LoVo (cell line): ENCODE results near the gene NDUFA11.

Experiments
- DNase-seq: peaks from one replicate; pipeline ENCODE4 v3.0.0-alpha.2; 2016; ENCODE audit warnings: low spot score

Gene NDUFA11

DNA sequence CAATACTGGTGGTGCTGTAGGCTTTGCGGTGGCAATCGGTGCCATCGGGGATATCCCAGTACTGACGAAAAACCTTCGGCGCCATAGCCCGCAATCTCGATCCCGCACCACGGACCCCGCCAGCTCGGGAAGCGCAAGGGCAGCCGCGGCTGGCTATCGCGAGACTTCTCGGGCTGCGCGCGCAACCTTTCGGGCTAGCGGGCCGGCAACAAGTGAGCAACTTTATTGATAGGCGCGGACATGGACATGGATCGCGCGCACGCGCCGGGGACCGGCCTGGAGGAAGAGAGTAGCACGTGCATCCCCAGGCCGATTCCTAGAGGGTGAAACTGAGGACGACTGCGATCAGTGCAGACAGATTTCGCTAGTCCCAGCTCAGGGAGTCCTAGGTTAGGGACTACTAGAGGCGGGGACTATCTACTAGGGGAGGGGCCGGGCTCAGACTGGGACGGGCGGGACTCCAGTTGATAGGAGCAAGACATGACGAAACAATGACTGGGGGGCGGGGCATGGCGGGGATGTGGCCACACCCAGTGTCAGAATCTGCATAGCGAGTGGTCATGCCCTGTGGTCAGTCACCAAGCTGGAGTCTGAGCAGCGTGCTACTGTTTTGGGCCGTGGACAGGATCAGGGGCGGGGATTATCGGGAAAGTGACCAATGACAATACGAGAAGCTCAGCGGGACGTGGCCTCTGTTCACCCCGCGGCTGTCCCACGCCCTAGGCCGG lies at the start of gene NDUFA11:
NDUFA11 (minus strand) TSS at position 167 of the 728 bp plus-strand sequence; CDS start at position 85, 82 bp downstream.
- DNase-seq, result peak; percentile 94

DNA sequence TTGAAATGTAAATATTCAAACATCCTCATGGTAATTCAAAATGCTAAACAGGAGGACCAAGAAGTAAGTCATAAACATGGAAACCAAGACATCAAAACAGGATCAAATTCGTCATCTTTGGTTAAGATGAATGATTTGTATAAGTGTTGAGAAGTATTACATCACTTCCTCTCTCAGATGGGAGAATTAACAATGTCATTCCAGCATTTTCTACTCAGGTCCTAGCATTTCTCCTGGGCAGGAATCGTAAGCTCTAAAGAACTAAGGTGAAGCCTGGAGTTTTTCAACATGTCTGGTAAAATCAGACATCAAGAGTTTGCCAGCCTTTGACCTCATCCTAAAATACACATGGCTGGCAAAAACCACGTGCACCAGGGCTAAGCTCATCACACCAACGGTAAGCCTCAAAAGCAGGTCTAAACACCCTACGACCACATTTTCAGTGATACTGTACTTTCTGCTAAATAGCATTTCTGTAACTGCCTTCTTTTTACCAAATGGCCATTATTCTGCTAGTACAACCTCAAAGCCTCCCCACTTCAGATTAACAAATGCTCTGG lies 49.5 kb upstream of the NDUFA11 start:
- no peak for DNase-seq

DNA sequence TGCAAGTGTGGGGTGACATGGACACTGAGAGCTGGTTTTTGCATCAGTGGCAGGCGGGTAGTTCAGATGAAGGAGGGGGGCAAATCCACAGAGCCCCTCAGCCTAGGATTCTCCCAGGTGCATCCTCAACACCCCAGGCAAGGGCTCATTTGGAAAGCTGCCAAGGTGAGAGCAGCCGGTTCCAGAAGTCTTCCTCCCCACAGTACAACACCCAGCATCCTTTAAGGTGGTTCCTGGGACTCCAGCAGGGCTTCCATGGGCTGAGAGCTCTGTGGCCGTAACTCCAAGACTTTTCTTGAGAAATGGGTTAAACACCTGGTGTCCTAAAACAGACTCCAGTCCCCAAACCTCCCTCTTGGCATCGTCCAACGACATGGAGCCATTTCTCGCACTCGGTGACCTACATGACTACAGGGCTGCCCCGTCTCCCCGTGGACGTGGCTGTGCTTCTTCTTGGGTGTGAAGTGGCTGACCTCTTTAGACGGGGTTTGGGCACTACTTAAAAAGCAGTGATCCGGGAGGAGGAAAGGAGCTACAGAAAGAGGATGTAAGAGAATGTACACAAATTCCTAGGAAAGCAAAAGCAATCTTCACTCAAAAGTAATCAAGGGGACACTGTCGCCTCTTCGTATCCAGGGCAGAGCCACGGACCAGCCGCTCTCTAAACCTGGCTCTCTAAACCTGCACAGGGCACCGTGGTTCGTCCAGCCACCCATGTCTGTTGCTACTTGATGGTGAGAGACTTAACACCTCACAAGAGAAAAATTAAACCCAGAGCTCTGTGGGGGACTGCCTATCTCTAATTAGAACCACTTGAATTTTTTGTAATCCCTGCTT lies 48.8 kb upstream of the NDUFA11 start:
- no peak for DNase-seq

DNA sequence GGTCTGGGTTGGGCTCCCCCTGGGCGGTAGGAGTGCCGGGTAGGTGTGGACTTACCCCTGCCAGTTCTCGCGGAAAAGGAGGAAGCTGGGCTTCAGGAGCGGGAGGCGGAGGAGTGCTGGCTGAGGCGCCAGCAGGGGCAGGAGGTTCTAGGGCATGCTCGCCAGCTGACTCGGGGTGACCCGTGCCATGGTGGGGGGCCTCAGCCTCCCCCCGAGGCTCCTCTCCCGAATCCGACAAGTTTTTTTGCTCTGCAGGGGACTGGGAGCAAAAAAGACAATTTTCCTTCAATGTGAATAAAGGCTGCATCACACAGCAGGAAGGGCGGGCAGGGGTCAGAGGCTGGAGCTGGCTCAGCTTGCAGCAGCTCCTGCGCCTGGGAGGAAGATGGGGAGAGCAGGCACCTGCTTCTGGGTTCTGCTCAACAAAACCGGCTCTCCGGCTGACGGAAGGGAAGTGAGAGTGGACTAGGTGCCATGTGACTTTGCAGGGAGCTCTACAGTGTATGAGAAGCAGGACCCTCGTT lies 47.8 kb upstream of the NDUFA11 start:
- no peak for DNase-seq

DNA sequence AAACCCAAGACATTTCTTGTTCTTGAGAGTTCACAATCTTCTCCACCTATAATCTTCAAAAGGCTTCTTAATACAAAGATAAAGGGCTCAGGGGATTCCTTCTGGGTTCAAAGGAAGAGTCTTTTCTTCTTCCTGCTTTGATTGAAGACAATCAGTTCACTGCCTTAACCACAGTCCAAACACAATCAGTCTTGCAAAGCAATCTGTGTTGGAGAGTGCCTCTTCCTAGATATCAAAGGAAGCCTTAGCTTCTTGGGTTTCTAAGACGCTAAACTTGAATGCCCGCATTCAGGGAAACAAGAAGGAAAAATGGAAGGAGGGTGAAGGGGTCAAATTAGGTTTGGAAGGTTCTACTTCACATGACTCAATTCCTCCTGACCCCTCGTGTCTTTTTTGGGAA lies 47.2 kb upstream of the NDUFA11 start:
- DNase-seq, result no peak

DNA sequence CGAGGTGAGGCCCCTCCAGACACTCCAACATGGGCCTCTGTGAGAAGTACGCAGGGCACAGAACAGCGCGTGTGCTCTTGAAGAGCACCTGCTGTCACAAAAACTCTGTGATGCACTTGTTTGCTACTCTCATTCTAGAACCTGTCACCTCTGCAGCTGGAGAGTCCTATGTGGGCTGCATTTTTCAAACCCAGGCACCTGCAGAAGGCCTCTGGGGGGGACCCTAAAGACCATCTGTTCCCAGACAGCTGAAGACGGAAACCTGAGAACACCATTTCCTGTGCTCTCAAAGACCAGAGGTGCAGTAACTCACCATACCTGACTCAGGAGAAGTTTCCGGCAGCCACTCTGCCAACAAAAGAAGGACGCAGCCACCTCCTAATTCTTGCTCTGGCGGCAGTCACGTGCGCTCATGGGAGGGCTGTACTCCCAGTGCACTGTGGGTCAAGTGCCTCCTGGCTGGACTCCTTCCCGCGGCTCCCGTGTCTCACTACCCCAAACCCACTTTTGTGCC lies 46.3 kb upstream of the NDUFA11 start:
- no peak for DNase-seq

DNA sequence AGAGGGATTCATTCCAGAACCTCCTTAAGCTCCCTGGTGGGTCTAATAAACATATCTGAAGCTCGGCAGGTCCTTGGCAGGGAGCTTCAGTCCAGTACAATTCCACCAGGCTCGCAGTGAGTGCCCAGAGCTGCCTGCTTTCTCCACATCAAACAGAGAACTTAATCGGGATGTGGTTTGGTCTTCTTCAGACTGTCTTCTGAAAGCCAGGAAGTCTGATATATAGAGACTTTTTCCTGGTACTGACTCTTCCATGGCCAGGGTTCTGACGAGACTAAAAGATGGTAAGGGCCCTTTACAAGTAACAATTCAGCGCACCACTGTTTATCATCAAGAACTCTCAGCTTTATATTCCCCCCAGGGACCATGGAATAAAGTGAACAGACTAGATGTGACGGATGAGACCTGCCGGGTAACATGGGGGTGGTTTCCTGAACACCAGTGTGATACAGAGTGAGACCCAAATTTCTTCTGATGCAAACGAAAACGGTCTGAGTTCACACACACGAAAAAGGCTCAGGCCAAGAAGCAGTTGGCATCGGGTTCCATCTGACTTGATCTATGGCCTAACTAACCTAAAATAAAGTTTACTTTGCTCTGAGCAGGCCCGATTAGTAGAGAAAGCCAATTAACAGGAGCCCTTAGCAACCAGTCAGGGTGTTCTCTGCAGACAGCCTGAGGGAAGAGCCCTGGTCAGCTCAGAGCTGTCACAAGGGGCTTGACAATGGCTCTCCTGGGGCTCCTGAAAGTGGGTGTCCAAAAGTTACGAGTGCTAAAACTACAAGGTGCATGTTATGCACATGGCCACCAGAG lies 45.4 kb upstream of the NDUFA11 start:
- no peak for DNase-seq

DNA sequence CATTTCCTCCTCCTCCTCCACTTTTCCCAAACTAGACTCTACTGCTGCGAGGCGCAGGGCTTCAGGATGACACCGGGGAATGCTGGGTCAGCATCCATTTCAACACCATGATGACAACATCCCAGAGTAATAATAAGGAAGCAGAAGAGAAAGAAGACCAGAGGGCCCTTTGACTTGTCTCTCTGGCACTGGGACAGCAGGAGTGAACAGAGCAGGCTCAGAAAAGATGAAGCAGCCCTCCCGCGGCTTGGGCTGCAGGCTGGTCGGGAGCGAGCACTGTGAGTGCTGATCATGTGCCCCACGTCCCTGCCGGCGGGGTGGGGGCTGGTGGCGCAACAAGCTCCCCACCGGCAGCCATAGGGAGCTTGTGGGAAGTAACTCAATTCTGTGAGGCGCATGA lies 43.8 kb upstream of the NDUFA11 start:
- no peak for DNase-seq

DNA sequence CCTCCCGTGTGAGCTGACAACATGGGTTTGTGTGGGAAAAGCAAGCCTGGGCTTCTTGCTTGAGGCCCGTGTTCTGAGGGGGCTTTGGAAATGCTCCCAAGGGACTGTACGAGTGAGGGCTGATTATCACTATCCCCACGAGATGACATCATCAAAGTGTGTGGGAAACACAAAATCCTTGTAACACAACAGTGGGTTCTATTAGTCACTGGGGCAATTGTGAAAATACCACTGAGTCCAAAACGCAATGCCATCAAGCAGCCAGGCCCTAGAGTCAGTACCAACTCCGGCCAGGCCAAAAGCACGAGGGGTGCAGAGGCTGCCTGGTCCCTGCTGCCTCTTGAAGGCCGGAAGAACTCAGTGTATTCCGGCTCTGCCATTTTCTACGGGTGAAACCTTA lies 40.0 kb upstream of the NDUFA11 start:
- DNase-seq, result no peak

DNA sequence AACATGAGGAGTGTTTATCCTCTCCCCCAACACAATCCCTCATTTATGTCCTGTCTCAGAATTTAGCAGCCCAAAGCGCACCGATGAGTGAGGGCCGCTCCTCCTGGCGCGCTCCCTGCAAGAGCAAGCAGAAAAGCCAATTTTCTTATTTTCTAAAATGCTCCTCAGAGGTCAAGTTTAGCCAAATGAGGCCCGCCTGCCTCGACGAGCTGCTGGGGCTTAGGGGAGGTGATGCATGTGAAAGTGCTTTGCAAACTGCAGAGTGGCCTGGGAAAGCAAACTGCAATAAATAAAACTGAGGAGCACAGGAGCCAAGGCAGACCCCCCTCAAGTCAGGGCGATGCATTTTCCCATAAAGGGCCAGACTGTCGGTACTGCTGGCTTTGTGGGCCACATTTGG lies 39.5 kb upstream of the NDUFA11 start:
- DNase-seq, result no peak

DNA sequence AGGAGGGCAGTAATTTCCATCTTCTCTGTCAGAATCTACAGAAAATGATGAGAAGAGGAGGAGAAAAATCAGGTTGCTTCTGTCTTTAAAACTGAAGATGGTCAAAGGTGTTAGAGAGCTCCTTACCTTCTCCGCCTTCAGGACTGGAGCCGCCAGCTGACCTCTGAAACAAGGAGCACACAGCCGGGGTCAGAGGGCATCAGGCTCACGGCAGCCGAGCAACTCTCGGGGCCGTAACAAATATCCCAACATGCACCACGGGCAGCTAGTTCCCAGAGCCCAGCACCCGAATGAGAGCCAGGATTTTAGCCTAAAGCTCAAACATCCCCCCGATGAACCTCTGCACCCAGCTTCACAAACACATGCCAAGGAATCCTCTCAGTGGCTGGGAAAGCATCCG lies 38.1 kb upstream of the NDUFA11 start:
- DNase-seq, result no peak

DNA sequence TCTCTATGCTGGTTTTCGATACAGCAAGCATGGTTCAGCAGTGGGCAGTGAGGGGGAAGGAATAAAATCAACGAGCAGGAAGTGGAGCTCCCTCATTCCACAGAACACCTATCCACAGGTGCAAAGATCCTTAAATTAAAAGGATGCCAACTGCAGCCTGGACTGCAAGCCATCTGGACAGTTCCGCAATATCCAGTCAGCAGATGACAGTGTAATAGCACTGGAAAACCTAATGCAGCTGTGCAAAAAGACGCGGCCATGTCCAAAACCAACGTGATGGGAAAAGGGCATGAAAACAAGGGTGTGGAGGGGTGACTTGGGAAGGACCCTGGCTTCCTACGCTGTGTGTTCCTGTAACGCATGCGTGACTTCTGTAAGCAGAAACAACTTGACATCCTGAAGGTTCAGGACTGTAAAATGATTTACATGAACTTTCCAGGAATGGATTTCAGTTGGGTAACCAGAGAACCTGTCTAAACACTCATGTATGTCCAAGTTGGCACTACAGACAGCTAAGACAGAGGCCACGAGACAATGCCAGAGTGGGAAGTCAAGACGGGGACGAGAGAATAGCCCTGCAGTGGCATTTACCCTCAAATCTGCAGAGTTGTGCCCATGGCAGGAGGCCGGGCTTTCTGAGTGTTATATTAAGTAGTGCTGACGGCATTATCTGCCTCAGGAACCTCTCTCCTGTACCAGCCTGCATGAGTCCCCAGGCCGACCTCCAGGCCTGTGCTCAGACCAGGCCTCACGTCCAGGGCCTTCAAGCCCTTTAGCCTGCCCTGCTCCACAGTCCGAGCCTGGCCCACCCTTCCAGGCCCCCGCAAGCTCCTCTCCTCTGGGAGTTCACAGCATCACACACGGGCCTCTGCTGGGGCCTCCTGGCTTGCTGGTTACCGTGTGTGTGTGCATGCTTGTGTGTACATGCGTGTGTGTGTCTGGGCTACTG lies 36.9 kb upstream of the NDUFA11 start:
- no peak for DNase-seq

DNA sequence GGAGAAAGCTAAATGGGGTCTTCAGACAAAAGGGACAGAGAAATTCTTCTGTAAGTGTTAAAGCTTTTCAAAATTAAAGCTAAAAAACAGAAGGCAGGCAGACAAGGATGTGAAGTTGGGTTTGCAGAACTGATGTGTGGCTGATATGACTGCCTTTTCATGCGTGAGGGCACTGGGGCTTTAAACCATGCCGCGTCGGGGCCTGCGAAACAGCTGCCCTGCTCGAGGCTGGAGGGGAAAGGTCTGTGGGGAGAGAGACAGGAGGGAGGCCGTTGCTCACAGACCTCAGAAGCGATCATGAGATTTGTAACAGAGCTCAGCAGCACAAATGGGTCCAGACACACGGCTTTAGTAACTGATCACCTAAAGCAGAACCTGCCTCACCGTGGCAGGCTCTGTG lies 34.0 kb upstream of the NDUFA11 start:
- no peak for DNase-seq

DNA sequence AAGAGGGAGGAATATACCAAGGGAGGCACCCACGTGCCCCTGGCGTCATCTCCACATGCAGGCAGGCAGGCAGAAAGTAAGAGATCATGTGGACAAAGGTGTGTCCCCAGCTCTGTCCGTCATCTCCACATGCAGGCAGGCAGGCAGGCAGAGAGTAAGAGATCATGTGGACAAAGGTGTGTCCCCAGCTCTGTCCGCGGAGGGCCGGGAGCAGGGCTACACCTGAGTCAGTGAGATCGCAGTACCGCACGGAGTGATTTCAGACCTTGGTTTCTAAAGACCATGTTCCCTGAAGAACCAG lies 32.7 kb upstream of the NDUFA11 start:
- DNase-seq, result no peak

DNA sequence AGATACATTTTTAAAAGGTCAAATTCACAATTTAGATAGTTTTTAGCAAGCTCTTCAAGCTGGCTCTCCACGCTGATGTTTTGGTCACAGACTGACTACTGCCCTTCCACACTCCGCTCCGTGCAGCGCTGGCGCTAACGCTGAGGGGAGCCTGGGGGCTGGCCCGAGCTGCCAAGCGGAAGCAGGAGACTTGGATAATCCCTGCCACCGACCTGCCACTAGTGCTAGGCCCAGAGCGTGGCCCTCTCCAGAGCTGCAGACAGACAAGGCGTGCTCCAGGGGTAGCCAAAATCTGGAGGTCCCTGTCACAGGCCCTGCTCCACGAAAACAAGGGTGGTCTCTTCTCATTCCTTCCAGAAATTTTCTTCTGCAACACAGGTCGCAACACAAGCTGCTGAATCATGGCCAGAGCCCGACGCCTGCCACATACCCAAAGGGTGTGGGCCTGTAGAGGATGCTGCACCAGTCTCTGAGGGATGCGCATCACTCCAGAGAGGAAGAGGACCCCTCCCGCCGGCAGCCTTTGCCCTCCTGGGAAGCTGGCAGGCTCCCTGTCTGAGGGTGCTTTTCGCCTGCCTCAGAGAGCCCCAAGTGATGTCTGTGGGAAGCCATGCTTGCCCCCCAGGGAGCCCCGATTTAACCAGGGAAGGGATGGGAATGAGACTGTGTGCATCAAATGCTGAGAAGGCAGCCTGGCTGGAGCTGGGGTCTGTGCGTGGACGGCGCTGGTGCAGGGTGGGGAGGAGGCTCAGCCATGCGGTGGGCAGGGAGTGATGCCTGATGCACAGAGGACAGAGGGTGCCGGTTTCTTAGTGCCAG lies 32.1 kb upstream of the NDUFA11 start:
- DNase-seq, result no peak

DNA sequence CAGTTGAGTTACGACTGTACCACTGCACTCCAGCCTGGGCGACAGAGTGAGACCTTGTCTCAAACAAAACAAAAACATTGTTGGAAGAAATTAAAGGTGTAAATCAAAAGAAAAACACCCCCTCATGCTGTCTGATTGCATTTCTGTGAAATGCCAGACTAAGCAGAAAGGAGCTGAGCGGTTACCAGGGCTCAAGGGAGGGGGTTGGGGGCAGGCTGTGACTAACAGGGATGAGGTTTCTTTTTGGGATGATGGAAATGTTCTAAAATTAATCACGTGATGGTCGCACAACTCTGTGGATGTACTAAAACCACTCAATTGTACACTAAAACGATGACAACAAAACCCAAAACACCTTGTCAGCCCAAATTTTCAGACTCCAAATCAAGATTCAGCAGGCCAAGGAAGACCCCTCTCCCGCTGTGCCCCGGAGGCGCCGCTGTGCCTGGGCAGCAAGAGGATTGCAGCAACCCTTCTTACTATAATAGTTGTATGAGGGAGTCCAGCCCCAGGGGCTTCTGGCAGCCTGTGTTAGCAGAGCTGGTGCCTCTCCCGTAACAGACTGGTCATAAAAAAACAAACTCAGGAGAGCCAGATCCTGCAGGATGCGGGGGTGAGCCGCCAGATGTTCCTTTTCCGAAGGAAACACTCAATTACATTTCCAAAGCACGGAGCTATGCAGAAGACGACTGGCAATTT lies 31.3 kb upstream of the NDUFA11 start:
- no peak for DNase-seq

DNA sequence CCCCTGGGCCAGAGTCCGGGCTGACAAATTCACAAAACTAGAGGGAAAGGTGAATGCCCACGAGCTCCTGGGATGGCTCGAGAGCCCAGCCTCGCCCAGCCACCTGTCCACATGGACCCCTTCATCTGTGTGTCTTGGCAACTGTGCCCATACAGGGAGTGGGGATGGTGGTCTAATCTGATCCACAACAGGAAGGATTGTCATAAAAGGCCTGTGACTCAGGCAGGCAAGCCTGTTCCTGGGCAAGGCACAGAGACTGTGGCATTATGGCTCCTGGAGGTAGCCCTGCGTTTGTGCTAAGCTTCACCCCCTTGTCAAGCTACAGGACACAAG lies 30.4 kb upstream of the NDUFA11 start:
- no peak for DNase-seq

DNA sequence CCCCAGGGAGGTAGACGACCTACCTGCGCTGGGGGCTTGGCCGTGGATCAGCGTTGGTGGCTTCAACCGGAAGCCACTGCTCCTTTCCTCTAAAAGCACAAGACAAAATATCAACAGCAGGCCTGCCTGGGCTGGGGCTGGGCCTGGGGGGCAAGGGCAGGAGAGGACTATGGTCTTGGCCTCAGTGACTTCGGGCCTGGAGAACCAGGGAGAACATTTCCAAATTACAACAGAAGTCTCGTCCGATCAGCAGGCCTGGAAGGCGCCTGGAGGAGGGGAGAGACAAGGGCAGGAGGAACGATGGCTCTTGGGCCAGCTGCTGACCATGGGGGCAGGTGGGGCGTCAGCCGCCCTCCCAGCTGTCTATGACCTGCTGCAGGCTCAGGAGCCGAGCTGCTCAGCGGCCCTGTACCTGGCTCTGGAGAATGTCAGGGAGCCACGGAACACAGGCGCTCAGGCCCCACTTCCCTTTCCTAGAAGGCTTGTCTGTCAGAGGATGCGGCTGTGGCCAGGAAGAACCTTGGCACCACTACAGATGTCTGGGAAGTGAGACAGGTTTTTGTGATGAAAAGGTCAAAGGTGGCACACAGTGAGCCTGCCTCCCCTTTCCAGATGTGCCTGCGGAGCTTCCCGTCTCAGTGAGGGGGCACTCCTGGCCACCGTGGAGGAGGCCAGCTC lies 29.9 kb upstream of the NDUFA11 start:
- no peak for DNase-seq
